ENCODE data around the gene STK38. TPM values are rescaled to one million over a fixed set of nuclear protein-coding genes. Genes with fewer than 3 reads are reported as not detected.
A peak's percentile ranks its signal among the peaks of the same experiment; 100 is the strongest.

Gene STK38
- total RNA-seq, 1 experiment from 2014 or later, result 53.3 TPM

DNA sequence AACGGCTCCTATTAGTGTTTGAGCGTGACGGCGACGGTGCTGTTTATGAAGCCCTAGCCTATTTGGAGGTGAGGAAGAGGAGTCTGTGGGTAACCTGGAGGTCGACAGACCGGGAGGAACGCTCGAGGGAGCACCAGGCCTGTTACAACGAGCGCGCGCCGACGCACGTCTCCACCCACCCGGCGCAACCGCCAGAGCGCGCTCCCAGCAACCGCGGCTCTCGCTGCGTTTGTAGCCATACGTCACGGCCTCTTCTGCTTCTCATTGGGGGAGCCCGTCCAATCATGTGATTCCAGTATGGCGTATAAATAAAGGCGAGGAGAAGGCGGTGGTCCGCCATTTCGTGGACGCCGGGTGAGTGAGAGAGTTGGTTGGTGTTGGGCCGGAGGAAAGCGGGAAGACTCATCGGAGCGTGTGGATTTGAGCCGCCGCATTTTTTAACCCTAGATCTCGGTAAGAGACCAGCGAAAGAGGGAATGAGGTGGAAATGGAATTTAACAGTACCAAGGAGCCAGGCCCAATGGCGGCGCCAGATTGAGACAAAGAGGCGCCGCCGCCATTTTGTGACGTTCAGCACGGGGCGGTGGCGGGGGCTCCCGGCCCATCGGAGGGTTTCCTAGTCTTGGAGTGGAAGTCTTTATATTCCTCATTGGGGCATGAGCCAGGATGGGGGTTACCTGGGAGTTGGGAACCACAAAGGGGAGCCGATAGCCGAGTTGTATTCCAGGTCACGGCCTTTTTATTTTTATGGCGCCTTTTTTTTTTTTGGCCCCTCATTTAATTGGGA lies 46.9 kb upstream of the STK38 start, which contains the start of gene SRSF3:
Gene SRSF3, plus strand, starts transcription at position 334 of the 787 bp plus-strand sequence. CDS start 2,401 bp downstream, outside the sequence.
- ChIA-PET POLR2A (ENCODE audit: unreplicated experiment) (interaction anchor here (0.6 to 0.7 kb wide), 3 partner anchors 27 to 668 kb away, joined by 4 read pairs; no protein-coding TSS in a partner anchor), CTCF (interaction anchor here (0.9 kb wide), 1 partner anchor 14 kb away, joined by 13 read pairs; no protein-coding TSS in a partner anchor)
- Histone ChIP-seq H3F3A (ENCODE audit: insufficient read depth, low read depth) (peaks cover 72% of the 10 kb centered on the region), H3K4me2 (peak within 1 kb of the TSS; percentile 94), H2AFZ (peak within 1 kb of the TSS; percentile 87), H3K9me2 (ENCODE audit: insufficient read depth) (no peaks in the 10 kb centered on the region), H3K36me3 (ENCODE audit: low read depth) (peaks cover 43% of the 10 kb centered on the region), H3K4me1 (replicated peaks; ENCODE audit: insufficient read depth) (peaks cover 55% of the 10 kb centered on the region), H3K9me3 (ENCODE audit: insufficient read depth, low read depth) (no peaks in the 10 kb centered on the region), H3K27ac (peak within 1 kb of the TSS; percentile 93), H3K79me2 (ENCODE audit: low read depth) (peaks cover 71% of the 10 kb centered on the region), H3K4me3 (peak within 1 kb of the TSS; percentile 100), H3K27me3 (ENCODE audit: insufficient read depth, low read depth) (no peaks in the 10 kb centered on the region), H4K20me1 (ENCODE audit: insufficient read depth) (peaks cover 46% of the 10 kb centered on the region)
- TSS peak; percentile 65 for BruUV-seq (replicated peaks)
- peak; percentile 91 to 95 for DNase-seq
- TF ChIP-seq, protein P1, sequence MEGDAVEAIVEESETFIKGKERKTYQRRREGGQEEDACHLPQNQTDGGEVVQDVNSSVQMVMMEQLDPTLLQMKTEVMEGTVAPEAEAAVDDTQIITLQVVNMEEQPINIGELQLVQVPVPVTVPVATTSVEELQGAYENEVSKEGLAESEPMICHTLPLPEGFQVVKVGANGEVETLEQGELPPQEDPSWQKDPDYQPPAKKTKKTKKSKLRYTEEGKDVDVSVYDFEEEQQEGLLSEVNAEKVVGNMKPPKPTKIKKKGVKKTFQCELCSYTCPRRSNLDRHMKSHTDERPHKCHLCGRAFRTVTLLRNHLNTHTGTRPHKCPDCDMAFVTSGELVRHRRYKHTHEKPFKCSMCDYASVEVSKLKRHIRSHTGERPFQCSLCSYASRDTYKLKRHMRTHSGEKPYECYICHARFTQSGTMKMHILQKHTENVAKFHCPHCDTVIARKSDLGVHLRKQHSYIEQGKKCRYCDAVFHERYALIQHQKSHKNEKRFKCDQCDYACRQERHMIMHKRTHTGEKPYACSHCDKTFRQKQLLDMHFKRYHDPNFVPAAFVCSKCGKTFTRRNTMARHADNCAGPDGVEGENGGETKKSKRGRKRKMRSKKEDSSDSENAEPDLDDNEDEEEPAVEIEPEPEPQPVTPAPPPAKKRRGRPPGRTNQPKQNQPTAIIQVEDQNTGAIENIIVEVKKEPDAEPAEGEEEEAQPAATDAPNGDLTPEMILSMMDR (conservative IDR thresholded peaks at IDR 0.05), result peak; percentile 42; the same call in 1 of the 2 replicates
- no peak for TF ChIP-seq EZH2 (IDR thresholded peaks at IDR 0.05; ENCODE audit: low read depth)
- intact Hi-C loops (cut with micrococcal nuclease; ENCODE audit: unreplicated experiment), result loop anchor here (5.0 kb wide), 2 partner anchors 67 to 152 kb away; partner anchors contain the start of genes KCTD20 and PXT1

DNA sequence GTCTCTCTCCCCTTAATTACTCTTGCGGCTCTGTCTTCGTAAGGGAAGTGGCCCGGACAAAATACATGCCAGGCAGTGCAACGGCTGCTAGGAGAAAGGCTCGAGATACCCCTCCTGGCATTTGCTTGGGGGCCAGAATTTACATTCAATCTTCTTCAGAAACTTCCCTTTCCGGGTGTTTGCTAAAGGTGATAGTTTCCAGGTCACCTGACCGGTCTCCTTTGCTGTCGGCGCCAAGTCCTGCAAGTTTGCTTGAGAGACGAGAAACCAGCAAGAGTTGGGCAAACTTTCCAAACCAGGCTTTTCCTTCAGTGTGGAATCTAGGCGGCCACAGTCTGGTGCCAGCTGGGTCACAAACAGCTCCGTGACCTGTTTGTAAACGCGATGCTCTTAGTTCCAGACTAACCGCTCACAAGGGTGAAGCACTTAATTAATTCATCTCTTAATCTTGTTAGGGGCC lies 46.3 kb upstream of the STK38 start:
- H2AFZ ChIP-seq, result peak overlapping the region; percentile 87
- POLR2A ChIA-PET (ENCODE audit: unreplicated experiment), result interaction anchor here (0.7 kb wide), 1 partner anchor 26 kb away, joined by 4 read pairs; no protein-coding TSS in a partner anchor
- H3K36me3 ChIP-seq (ENCODE audit: low read depth), result peaks cover 37% of the 10 kb centered on the region
- peaks cover 40% of the 10 kb centered on the region for H4K20me1 ChIP-seq (ENCODE audit: insufficient read depth)
- H3K4me2 ChIP-seq, result peak overlapping the region; percentile 94
- peaks cover 66% of the 10 kb centered on the region for H3F3A ChIP-seq (ENCODE audit: insufficient read depth, low read depth)
- H3K9me2 ChIP-seq (ENCODE audit: insufficient read depth), result no peaks in the 10 kb centered on the region
- TSS peak; percentile 76 for BruUV-seq (replicated peaks)
- H3K4me1 ChIP-seq (replicated peaks; ENCODE audit: insufficient read depth), result peaks cover 49% of the 10 kb centered on the region
- H3K4me3 ChIP-seq, result peak overlapping the region; percentile 100
- H3K27me3 ChIP-seq (ENCODE audit: insufficient read depth, low read depth), result no peaks in the 10 kb centered on the region
- peak in 1 of 2 experiments; percentile 79 for DNase-seq
- H3K79me2 ChIP-seq (ENCODE audit: low read depth), result peaks cover 64% of the 10 kb centered on the region
- H3K9me3 ChIP-seq (ENCODE audit: insufficient read depth, low read depth), result no peaks in the 10 kb centered on the region
- TF ChIP-seq, protein P1 (conservative IDR thresholded peaks at IDR 0.05), result no peak
- no peak for TF ChIP-seq EZH2 (IDR thresholded peaks at IDR 0.05; ENCODE audit: low read depth)
- peak overlapping the region; percentile 93 for H3K27ac ChIP-seq
- CTCF ChIA-PET, result no interaction called here
- intact Hi-C loops (cut with micrococcal nuclease; ENCODE audit: unreplicated experiment), result loop anchor here (1.0 to 5.0 kb wide), 5 partner anchors 14 to 170 kb away; partner anchors contain the start of genes KCTD20, PXT1 and STK38

DNA sequence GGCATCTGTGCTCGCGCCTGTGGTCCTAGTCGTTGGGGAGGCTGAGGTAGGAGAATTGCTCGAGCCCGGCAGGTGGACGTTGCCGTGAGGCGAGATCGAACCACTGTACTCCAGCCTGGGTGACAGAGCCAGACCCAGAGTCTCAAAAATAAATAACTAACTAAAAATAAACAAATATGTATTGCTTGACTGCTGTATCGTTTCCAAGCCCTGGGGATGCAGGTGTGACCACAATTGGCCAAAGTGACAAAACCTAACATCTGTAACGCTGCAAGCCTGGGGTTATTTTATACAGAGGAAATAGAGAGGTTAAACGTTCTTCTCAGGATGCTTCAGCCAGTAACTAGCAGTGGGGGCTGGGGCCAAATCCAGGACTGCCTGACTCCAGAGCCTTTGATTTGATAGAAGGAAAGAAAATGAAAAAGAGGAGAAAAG lies 45.0 kb upstream of the STK38 start:
- no peaks in the 10 kb centered on the region for H3K9me2 ChIP-seq (ENCODE audit: insufficient read depth)
- peaks cover 25% of the 10 kb centered on the region for H3K36me3 ChIP-seq (ENCODE audit: low read depth)
- intact Hi-C loops (cut with micrococcal nuclease; ENCODE audit: unreplicated experiment), result loop anchor here (5.0 kb wide), 2 partner anchors 65 to 150 kb away; partner anchors contain the start of genes KCTD20 and PXT1
- BruUV-seq (replicated peaks), result no TSS peak
- no peak for DNase-seq
- ChIA-PET POLR2A (ENCODE audit: unreplicated experiment) (interaction anchor here (0.6 kb wide), 2 partner anchors 90 to 129 kb away, joined by 3 to 5 read pairs; no protein-coding TSS in a partner anchor), CTCF (interaction anchor here (0.6 to 0.7 kb wide), 2 partner anchors 8 to 137 kb away, joined by 4 to 7 read pairs; no protein-coding TSS in a partner anchor)
- H3K4me1 ChIP-seq (replicated peaks; ENCODE audit: insufficient read depth), result peaks cover 35% of the 10 kb centered on the region
- H3K9me3 ChIP-seq (ENCODE audit: insufficient read depth, low read depth), result no peaks in the 10 kb centered on the region
- TF ChIP-seq EZH2 (IDR thresholded peaks at IDR 0.05; ENCODE audit: low read depth), result no peak
- TF ChIP-seq, protein P1 (conservative IDR thresholded peaks at IDR 0.05), result no peak
- no peak overlapping the region; the same call in 1 of the 2 replicates for H3K4me3 ChIP-seq
- H3F3A ChIP-seq (ENCODE audit: insufficient read depth, low read depth), result peaks cover 53% of the 10 kb centered on the region
- peaks cover 26% of the 10 kb centered on the region for H4K20me1 ChIP-seq (ENCODE audit: insufficient read depth)
- no peaks in the 10 kb centered on the region for H3K27me3 ChIP-seq (ENCODE audit: insufficient read depth, low read depth)
- peak overlapping the region; percentile 93 for H3K27ac ChIP-seq
- peaks cover 51% of the 10 kb centered on the region for H3K79me2 ChIP-seq (ENCODE audit: low read depth)
- peak overlapping the region; percentile 94 for H3K4me2 ChIP-seq
- H2AFZ ChIP-seq, result no peak overlapping the region
